Transverse colon (tissue), 4 donors: ENCODE results near the gene ENTHD1.

Experiments
- EP300 ChIP-seq: sonication (generic); formaldehyde crosslinking; IDR thresholded peaks from one replicate; pipeline ENCODE4 v1.6.1; 2017; ENCODE audit warnings: antibody characterized with exemption, low read depth
- POLR2A ChIP-seq: fragments of 450-650 bp; IDR thresholded peaks from one replicate; pipeline ENCODE4 v1.6.1; 2016; ENCODE audit warnings: antibody characterized with exemption, mild to moderate bottlenecking, moderate library complexity
- POLR2AphosphoS5 ChIP-seq, 3 donors: sonication (generic); formaldehyde crosslinking; IDR thresholded peaks; one replicate each; pipeline ENCODE4 v1.6.1; 2016; ENCODE audit warnings: antibody characterized with exemption in 3 of 3
- TF ChIP-seq, protein P1 (sequence below), 5 experiments: fragments of 200-600 bp in 3 of 5; fragments of 450-650 bp in 2 of 5; sonication (generic) in 3 of 5; IDR thresholded peaks; 1 replicate in 2 of 5; 2 replicates in 3 of 5; pipeline ENCODE4 v1.5.1; 2016 to 2017; ENCODE audit warnings: antibody characterized with exemption in 5 of 5, inconsistent platforms in 3 of 5, mild to moderate bottlenecking in 2 of 5, moderate library complexity in 1 of 5

DNA sequence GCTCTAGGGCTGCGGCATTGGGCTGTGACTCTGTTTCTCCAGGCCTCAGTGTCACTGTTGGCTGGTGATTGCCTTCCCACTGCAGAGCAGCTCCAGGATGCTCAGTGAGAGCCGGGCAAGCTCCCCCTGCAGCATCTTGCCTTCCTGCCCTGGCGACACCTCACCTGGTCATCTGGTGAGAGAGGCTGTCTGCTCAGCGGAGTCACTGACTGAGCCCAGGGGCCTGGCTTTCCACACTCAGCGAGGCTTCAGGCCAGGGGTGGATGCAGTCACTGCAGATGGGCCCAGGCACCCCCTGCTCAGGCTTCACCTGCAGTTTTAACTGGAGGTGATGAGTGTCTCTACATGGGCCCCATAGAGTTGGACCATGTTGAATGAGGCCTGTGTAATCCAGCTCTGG, 186.2 kb downstream of the ENTHD1 start:
- TF ChIP-seq, protein P1, sequence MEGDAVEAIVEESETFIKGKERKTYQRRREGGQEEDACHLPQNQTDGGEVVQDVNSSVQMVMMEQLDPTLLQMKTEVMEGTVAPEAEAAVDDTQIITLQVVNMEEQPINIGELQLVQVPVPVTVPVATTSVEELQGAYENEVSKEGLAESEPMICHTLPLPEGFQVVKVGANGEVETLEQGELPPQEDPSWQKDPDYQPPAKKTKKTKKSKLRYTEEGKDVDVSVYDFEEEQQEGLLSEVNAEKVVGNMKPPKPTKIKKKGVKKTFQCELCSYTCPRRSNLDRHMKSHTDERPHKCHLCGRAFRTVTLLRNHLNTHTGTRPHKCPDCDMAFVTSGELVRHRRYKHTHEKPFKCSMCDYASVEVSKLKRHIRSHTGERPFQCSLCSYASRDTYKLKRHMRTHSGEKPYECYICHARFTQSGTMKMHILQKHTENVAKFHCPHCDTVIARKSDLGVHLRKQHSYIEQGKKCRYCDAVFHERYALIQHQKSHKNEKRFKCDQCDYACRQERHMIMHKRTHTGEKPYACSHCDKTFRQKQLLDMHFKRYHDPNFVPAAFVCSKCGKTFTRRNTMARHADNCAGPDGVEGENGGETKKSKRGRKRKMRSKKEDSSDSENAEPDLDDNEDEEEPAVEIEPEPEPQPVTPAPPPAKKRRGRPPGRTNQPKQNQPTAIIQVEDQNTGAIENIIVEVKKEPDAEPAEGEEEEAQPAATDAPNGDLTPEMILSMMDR (IDR thresholded peaks at IDR 0.05): no peak
- no peak for TF ChIP-seq EP300
- TF ChIP-seq POLR2A: no peak
- TF ChIP-seq POLR2AphosphoS5 (IDR thresholded peaks at IDR 0.05): no peak
